Stimulated activated CD8-positive, alpha-beta memory T cell treated with anti-CD3 and anti-CD28 coated beads, Interleukin-12 subunit alpha, Interleukin-12 subunit beta, amount 100 ng/mL, for 24 hours (primary cell): ENCODE results near the gene OTUD7B.
A peak's percentile ranks its signal among the peaks of the same experiment; 100 is the strongest.
"Not testable (repeated sequence)": the region's sequence is repeated elsewhere in the genome, so short reads cannot be mapped to it uniquely, and the experiment has no call there.

ENCODE experiments used
- DNase-seq: peaks from one replicate; pipeline ENCODE4 v3.0.0-alpha.2; 2020; ENCODE audit errors: extremely low read depth

OTUD7B gene

DNA sequence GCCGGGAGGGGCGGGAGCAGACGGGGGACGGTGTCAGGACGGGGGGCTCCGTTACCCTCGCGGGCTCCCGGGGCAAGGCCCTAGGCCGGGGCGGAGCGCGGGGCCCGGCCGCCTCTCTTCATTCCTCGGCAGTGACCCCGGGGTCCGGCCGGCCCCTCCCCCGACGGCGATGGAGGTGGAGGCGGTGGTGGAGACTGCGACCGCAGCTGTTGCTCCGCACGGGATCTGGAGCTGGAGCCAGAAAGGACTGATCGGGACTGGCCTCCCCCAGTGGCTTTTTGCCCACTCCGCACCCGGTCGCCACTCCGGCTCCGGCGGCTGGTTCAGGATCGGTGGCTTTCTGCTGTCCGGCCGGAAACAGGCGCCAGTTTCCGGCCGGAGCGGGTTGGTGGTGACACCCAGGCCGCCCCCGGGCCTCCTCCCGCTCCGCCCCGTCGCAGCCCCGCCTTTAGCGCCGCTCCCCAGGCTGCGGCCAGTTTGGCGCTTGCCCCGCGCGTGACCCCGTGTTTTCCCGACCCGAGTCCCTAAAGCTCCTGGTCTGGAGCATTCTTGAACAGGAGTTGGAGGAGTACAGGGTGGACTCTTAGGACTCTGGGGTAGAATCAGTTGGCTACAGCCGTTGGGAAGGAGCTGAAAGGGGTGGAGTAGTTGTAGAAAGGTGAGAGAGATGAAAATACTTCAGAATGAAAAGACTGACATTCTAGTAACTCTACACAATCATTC, at the start of gene OTUD7B:
TSS of gene OTUD7B (minus strand) at position 334 of the 723 bp plus-strand sequence. CDS start 33,216 bp downstream, outside the sequence.
- peak; percentile 51 for DNase-seq

- no peak for DNase-seq
Measured at GRCh38 chr1:150060260-150060659, 49.7 kb upstream of the OTUD7B start.

DNA sequence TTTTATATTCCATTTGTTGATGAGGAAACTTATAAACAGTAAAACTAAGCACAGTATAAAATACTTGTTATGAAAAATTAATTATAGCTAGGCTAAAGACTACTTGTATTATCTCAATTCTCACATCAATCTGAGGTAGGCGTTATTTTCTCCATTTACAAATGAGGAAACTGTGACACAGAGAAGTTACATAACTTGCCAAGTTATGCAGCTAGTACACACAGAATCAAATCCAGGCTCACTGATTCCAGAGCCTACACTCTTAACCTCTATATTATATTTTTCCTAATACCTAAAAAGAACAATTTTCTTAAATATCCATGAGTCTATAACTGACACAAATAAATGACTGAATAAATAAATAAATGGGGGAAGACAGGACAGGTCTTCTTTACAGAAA, 45.9 kb upstream of the OTUD7B start:
- no peak for DNase-seq

GRCh38 chr1:150055507-150055906, 45.0 kb upstream of the OTUD7B start:
- not testable (repeated sequence) for DNase-seq

GRCh38 chr1:150053926-150054325, 43.4 kb upstream of the OTUD7B start:
- no peak for DNase-seq

GRCh38 chr1:150051905-150052412, 41.4 kb upstream of the OTUD7B start:
- DNase-seq: not testable (repeated sequence)

DNA sequence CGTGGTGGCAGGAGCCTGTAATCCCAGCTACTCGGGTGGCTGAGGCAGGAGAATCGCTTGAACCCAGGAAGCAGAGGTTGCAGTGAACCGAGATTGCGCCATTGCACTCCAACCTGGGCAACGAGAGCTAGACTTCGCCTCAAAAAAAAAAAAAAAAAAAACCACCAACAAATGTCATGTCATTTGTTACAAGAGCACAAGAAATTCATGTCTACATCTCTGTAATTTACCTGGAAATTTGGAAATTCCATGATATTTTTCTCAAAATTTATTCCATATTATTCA, 40.5 kb upstream of the OTUD7B start:
- DNase-seq: no peak

DNA sequence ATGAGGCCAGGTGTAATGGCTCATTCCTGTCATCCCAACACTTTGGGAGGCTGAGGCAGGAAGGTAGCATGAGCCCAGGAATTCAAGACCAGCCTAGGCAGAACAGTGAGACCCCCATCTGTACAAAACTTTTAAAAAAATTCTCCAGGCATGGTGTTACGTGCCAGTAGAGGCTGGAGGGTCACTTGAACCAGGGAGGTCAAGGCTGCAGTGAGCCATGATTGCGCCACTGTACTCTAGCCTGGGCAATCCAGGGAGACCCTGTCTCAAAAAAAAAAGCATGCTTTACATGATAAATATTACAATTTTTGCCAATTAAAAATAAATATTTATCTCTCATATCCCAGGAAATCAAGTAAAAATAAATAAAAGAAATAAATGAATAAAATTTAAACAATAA, 39.4 kb upstream of the OTUD7B start:
- no peak for DNase-seq

GRCh38 chr1:150034336-150034735, 23.8 kb upstream of the OTUD7B start:
- DNase-seq: no peak

DNA sequence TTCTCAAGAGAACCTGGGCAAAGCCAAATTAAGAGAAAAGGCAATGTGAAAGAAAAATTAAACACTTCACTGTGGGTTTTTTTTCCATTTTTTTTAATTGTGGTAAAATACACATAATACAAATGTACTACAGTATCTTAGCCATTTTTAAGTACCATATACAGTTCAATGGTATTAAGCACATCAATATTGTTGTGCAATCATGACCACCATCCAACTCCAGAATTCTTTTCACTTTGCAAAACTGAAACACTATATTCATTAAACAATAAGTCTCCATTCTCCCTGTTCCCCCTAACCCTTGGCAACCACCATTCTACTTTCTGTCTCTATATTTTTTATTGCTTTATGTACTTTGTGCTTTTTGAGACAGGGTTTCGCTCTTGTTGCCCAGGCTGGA, 17.8 kb upstream of the OTUD7B start:
- no peak for DNase-seq

DNA sequence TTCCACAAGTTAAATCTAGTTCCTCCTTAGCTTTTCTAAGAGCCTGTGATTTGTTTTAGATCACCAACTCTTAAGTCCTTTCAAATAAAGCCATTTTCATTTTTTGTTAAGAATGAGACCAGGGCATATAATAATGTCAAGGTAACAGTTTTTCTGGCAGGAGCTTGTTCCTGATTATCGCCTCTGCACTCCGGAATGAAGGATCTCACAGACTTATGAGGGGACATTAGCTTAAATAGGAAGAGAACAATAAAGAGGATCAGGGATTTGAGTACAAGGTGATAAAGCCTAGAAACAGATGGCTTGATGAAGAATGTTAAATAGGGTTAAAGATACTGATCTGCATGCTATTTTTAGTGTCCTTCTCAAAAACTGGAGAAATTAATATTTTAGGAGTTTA, 13.6 kb upstream of the OTUD7B start:
- no peak for DNase-seq

- DNase-seq: no peak
Measured at GRCh38 chr1:150022357-150022756, 11.8 kb upstream of the OTUD7B start.

GRCh38 chr1:150021191-150021694, 10.7 kb upstream of the OTUD7B start:
- no peak for DNase-seq

DNA sequence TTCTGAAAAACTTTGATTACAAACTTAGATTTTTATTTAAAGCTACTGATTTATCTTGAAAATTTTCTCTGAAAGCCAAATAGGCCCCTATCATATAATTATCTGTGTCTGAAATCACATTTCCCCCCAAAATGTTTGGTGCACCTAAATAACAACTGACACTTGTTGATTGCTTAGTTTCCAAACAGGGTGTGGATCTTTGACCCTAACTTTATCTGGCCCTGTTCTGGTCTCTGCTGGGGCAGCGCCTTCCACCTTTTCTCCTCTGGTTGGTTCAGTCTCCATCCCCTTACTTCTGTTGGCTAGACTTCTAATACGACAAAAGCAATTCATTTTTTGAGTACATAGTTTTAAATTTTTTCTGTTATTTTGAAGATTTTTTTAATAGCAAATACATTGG, 10.2 kb upstream of the OTUD7B start:
- DNase-seq: no peak

GRCh38 chr1:150018165-150018564, 7.6 kb upstream of the OTUD7B start:
- no peak for DNase-seq

GRCh38 chr1:150017206-150017750, 6.8 kb upstream of the OTUD7B start:
- DNase-seq: no peak

DNA sequence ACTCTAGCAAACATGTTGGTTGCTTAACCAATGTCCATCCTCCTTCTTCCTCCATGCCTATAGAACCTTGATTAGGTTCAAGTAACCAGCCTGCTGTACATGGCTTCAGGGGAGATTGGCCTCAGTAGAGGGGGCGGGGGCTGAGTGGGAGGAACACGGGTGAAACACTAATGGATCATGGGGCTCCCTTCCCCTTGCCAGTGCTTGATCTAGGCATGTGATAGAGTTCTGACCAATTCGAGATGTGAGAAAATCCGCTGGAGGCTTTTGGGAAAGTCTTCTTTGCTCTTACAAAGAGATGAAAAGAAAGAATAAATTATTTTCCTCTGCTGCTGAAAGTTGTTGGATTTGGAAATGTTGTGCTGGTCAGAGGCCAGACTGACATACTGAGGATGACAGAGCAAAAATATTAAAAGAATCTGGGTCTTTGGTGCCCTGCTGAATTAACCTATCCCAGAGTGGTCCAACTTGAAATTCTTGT, 5.2 kb upstream of the OTUD7B start:
- DNase-seq: no peak

- no peak for DNase-seq
Measured at GRCh38 chr1:150012611-150013010, 2.1 kb upstream of the OTUD7B start.

GRCh38 chr1:150009604-150010392, 728 bp downstream of the OTUD7B start:
- DNase-seq: peak; percentile 28

GRCh38 chr1:150008699-150009098, 1.8 kb downstream of the OTUD7B start:
- no peak for DNase-seq

GRCh38 chr1:150006881-150007421, 3.6 kb downstream of the OTUD7B start:
- DNase-seq: no peak

DNA sequence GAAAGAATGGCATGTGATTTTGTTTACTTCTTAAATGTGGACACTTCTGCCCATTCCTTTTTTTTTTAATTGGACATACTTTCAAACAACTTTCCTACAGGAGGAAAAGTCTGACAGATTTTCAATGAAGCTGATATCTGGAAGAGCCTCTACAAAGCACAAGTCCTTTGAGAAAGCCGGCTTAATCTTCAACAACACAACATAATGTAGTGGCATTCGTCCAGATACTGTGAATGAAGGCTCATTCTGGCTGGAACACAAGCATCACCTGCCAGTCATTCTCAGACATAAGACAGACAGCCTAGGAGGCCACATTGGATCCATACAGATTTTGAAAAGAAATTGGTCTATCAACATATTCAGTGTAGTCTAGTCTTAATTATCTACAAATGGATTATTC, 4.9 kb downstream of the OTUD7B start:
- no peak for DNase-seq
